Testis (tissue), 3 donors: Measurements from ENCODE around the gene IQGAP3. TPM values are rescaled to one million over a fixed set of nuclear protein-coding genes. Genes with fewer than 3 reads are reported as not detected.

Experiments used
- DNase-seq: peaks from one replicate; pipeline ENCODE4 v3.0.0-alpha.2; 2019
- H3K27ac ChIP-seq, 2 donors: fragments of 200-600 bp; sonication (generic); one replicate each; pipeline ENCODE4 v1.5.1; 2019
- H3K27me3 ChIP-seq: fragments of 200-600 bp; sonication (generic); one replicate; pipeline ENCODE4 v1.5.1; 2019
- H3K36me3 ChIP-seq: fragments of 200-600 bp; sonication (generic); one replicate; pipeline ENCODE4 v1.5.1; 2017; ENCODE audit warnings: low read depth; ENCODE audit errors: missing control alignments
- H3K4me1 ChIP-seq: fragments of 200-600 bp; sonication (generic); one replicate; pipeline ENCODE4 v1.5.1; 2019
- H3K4me3 ChIP-seq, 2 donors: fragments of 200-600 bp; sonication (generic); one replicate each; pipeline ENCODE4 v1.5.1; 2017 to 2019
- H3K9me3 ChIP-seq: fragments of 200-600 bp; sonication (generic); one replicate; pipeline ENCODE4 v1.5.1; 2017
- CTCF ChIP-seq, 3 experiments: fragments of 450-650 bp in 2 of 3; fragments of 200-600 bp in 1 of 3; sonication (generic) in 1 of 3; IDR thresholded peaks; one replicate each; pipeline ENCODE4 v1.5.1; 2016 to 2019; ENCODE audit warnings: antibody characterized with exemption in 3 of 3, mild to moderate bottlenecking in 2 of 3, moderate library complexity in 1 of 3
- POLR2A ChIP-seq: fragments of 450-650 bp; IDR thresholded peaks from one replicate; pipeline ENCODE4 v1.6.1; 2017; ENCODE audit warnings: antibody characterized with exemption, mild to moderate bottlenecking, moderate library complexity
- WGBS, 2 donors: methylation state at CpG; one replicate each; pipeline ENCODE4 v1.1.5; 2018; 5-methylcytosine and 5-hydroxymethylcytosine counted together
- intact Hi-C: fragments of 100-400 bp; cut with DNase I; formaldehyde crosslinking; loops from one replicate; pipeline ENCODE4 v1.15.1; 2023; ENCODE audit warnings: low total_unique reads
- polyA plus RNA-seq: library from polyadenylated mRNA; stranded (reverse); fragments of 350-450 nt; fragmentation: Illumina TruSeq; extraction: RNeasy Lipid Tissue Mini Kit (QIAGEN cat#74804); gene quantifications from one replicate; pipeline ENCODE4 v1.2.3, GENCODE V29; 2014; ENCODE audit warnings: low read depth, low replicate concordance; ENCODE audit not compliant: insufficient read depth
- total RNA-seq, 2 donors: library from RNA; depleted of rRNA; stranded (reverse); fragments of >200 nt; gene quantifications; one replicate each; pipeline ENCODE4 v1.2.3, GENCODE V29; 2016

The IQGAP3 gene
- total and polyA plus RNA-seq, 3 donors from 2014 or later = 5.6 to 13.4 (median 8.2) TPM

GRCh38 chr1:156490401-156491032 lies 81.8 kb downstream of the IQGAP3 start:
- no peaks in the 10 kb centered on the region for H3K27me3 ChIP-seq
- intact Hi-C loops = no loop called here
- H3K4me1 ChIP-seq = peaks cover 72% of the 10 kb centered on the region
- 18 to 28% methylated on average over 7 to 10 of the region's 10 CpGs for WGBS, 2 donors
- H3K27ac ChIP-seq = peak overlapping the region; percentile 86 to 87
- H3K36me3 ChIP-seq = no peaks in the 10 kb centered on the region
- H3K4me3 ChIP-seq = no peak overlapping the region
- peak in 1 of 3 experiments; percentile 15 for TF ChIP-seq CTCF (IDR thresholded peaks at IDR 0.05)
- no peak for TF ChIP-seq POLR2A
- peak; percentile 73 for DNase-seq
- no peaks in the 10 kb centered on the region for H3K9me3 ChIP-seq

GRCh38 chr1:156489935-156490293 lies 82.5 kb downstream of the IQGAP3 start:
- TF ChIP-seq CTCF (IDR thresholded peaks at IDR 0.05) (no peak), POLR2A (no peak)
- WGBS, 2 donors = 32 to 40% methylated on average over 7 of the region's 7 CpGs
- Histone ChIP-seq H3K4me1 (peaks cover 66% of the 10 kb centered on the region), H3K36me3 (no peaks in the 10 kb centered on the region), H3K4me3 (no peak overlapping the region), H3K27me3 (no peaks in the 10 kb centered on the region), H3K9me3 (no peaks in the 10 kb centered on the region), H3K27ac (peak overlapping the region; percentile 86 to 87)
- DNase-seq = no peak
- intact Hi-C loops = no loop called here

GRCh38 chr1:156489166-156489934 lies 83.0 kb downstream of the IQGAP3 start:
- no peak overlapping the region for H3K4me3 ChIP-seq
- 37 to 42% methylated on average over 11 to 12 of the region's 12 CpGs for WGBS, 2 donors
- intact Hi-C loops = no loop called here

GRCh38 chr1:156488566-156489165 lies 83.7 kb downstream of the IQGAP3 start:
- TF ChIP-seq CTCF (IDR thresholded peaks at IDR 0.05) (no peak), POLR2A (no peak)
- no peak for DNase-seq
- Histone ChIP-seq H3K4me3 (no peak overlapping the region), H3K27me3 (no peaks in the 10 kb centered on the region), H3K9me3 (no peaks in the 10 kb centered on the region), H3K36me3 (no peaks in the 10 kb centered on the region), H3K4me1 (peaks cover 53% of the 10 kb centered on the region), H3K27ac (peak overlapping the region in 1 of 2 donors; percentile 86)
- intact Hi-C loops = no loop called here
- 56 to 66% methylated on average over 5 of the region's 5 CpGs for WGBS, 2 donors

More at GRCh38 chr1:156489166-156489934, 83.0 kb downstream of the IQGAP3 start:
- TF ChIP-seq CTCF (IDR thresholded peaks at IDR 0.05) (peak in 1 of 3 experiments; percentile 4), POLR2A (no peak)
- H3K36me3 ChIP-seq = no peaks in the 10 kb centered on the region
- no peaks in the 10 kb centered on the region for H3K27me3 ChIP-seq
- H3K9me3 ChIP-seq = no peaks in the 10 kb centered on the region
- peak overlapping the region; percentile 86 to 87 for H3K27ac ChIP-seq
- peaks cover 60% of the 10 kb centered on the region for H3K4me1 ChIP-seq
- peak; percentile 63 for DNase-seq
